ENCODE measurements around the gene CLUH.

Gene CLUH

DNA sequence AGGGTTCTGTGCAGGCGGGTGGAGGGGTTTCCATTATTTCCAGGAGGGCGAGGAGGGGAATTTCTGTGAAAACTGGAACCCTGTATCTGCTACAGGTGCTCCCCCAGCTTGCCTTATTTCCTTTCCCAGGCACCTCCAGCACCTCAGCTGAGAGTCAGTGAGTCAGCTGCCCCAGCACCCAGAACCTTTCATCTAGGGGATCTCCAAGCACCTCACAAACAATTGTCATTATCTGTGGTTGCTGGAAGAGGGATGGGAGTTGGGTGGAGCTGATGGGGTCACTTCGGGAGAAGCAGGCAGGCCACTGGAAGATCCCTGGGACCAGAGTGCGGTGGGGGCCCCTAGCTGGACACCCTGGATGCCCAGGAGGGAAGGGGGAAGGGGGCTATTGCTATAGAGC is 10.0 kb upstream of the CLUH start:
- no peak for DNase-seq (ENCODE audit: low read depth)

DNA sequence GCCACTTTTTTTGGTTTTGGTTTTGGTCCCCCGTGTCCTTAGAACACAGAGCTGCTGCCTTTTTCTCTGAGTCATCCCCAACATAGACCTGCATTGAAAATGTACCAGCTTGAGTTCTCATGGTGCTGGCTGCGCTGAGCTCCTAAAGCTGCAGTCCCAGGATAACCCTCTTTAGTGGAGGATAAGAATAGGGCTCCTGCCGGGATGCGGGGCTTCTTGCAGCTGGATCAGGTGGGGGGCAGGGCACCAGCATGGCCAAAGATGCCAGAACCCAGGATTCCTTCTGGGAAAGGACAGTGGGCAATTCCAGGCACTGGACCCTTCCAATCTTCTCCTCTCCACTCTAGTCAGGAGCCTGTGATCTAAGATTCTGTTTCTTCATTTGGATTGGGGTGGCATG is 8.3 kb upstream of the CLUH start:
- no peak for DNase-seq (ENCODE audit: low read depth)

- peak; percentile 37 for DNase-seq (ENCODE audit: low read depth)
Measured at GRCh38 chr17:2718150-2718938, 6.8 kb upstream of the CLUH start.

GRCh38 chr17:2716649-2717048 is 5.1 kb upstream of the CLUH start:
- no peak for DNase-seq (ENCODE audit: low read depth)

DNA sequence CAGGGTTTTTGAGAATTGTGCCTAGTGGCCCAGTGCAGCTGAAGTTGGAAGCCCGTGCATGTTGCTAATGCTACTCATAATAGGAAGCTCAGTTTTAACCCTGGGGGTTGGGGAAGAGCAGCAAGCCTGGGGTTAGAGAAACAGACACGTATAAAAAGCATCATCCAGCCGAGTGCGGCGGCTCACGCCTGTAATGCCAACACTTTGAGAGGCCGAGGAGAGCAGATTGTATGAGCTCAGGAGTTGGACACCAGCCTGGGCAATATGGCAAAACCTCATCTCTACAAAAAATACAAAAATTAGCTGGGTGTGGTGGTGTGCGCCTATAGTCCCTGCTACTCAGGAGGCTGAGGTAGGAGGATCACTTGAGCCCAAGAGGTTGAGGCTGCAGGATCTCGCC is 2.3 kb upstream of the CLUH start:
- no peak for DNase-seq (ENCODE audit: low read depth)

GRCh38 chr17:2712300-2713043 is 908 bp upstream of the CLUH start:
- DNase-seq (ENCODE audit: low read depth) = no peak

DNA sequence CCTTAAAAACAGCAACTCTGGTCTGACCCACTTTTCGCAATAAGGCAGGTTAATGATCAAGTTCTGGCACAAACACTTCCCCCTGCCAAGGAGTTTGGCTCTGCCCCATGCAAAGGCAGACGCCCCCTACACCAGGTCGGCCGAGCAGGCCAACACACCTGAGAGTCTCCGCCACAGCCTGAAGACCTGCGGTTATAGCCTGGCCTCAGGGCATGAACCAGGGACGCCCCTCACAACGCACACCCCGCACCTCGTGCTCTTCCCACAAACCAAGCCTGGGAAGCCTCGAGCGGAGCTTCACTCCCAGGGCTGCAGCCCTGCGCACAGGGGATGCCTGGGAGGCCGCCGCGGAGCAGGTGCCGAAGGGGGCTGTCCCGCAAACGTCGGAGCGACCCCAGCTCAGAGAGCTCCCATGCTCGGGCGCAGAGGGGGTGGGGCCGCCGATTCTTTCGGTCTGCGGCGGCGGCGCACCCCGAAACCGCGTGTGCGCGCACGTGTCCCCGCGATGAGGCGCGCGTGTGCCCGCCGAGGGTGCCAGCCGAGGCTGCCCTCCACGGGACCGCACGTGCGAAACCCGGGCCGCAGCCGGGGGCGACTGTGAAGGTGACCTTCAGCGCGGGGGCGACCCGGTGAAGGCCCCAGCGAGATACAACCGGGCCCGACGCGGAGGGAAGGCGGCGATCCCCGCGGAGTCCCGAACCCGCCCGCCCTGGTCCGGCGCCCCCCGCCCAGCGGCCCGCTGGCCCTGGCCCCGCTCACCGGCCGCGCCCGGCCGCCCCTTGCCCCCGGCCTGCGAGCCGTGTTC is 559 bp downstream of the CLUH start:
- peak; percentile 15 for DNase-seq (ENCODE audit: low read depth)

GRCh38 chr17:2710071-2710802 is 1.3 kb downstream of the CLUH start:
- peak; percentile 23 for DNase-seq (ENCODE audit: low read depth)

GRCh38 chr17:2709183-2709661 is 2.3 kb downstream of the CLUH start:
- no peak for DNase-seq (ENCODE audit: low read depth)

DNA sequence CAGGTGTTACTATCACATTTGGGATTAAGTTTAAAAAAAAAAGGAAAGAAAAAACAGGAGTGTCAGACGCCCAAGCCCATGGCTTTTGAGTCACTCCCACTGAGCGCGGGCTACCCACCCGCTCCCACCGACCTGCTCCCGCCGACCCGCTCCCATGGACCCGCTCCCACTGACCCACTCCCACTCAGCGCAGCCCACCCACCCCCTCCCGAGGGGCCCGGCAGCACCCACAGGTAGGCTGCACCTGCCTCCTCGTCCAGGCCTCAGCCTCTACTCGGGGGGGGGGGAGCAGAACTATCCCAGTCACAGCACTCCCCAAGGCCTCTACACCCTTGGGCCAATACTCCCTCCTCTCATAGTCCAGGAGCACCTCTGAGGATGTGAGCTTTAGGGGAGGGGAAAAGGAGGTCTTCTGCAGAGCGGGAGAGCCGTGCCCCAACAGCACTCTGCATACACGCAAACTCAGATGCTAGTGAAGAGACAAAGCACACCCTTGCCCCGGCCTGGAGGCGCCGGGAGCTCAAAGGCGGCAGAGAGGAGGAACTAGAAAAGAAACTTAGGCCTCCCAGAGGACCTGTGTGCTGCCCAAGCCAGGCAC is 2.9 kb downstream of the CLUH start:
- DNase-seq (ENCODE audit: low read depth) = no peak

- DNase-seq (ENCODE audit: low read depth) = peak; percentile 26
Measured at GRCh38 chr17:2707721-2708584, 3.6 kb downstream of the CLUH start.

- no peak for DNase-seq (ENCODE audit: low read depth)
Measured at GRCh38 chr17:2706911-2707510, 4.6 kb downstream of the CLUH start.

DNA sequence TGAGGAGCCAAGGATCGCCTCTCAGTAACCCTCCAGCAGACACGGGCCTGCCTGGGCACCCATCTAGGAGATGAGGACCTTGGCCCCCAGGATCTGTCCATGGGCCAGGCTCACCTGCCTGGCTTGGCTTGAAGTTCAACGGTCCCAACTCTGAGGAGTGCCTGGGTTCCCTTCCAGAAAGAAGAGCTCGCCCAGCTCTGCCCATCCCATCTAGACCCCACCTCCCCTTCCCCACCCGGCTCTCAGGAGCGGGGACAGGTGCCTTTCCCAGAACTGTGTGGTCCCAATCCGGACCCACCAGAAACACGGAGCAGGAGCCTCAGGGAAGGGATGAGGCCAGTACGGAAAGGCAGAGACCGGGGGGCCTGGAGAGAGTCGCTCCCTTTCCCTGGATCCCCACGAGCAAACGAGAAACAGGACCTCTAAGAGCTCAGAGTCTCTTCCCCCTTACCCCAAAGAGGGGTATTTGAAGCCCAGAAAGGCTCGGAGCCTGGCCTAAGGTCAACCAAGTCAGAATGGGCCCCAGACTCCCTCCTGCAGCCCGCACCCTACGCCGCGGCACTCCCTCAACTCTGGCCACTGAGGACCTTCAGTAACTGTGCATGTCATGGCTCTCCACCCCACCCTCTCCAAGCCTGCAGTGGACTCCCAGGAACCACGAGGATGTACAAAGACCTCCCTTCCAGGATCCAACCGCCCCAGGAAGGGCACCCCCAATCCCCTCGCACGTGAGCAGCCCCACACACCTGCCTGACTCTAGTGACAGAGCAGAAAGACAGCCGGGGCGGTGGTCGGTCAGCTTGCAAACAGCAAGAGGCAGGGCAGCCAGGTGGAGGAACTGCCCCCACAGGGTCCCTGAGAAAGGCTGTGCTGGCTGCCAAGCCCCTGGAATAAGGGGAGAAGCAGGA is 5.4 kb downstream of the CLUH start:
- no peak for DNase-seq (ENCODE audit: low read depth)

DNA sequence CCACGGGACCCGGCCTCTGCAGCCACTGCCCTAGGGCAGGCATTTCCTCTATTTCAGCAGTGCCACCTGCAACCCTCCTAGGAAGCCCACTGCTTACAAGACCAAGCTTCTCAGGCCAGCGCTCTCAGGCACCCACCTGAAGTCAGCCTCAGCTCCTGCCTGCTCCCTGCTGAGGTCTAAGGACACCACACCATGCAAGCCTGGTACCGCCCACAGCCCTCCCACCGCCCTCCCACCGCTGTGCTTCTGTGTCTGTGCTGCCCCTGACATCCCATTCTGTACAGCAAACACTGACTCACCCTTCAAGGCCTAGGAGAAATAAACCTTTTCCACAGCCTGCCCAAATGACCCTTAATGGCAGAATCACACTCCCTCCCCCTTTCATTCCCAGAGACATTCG is 6.3 kb downstream of the CLUH start:
- peak; percentile 61 for DNase-seq (ENCODE audit: low read depth)

GRCh38 chr17:2704890-2705248 is 6.7 kb downstream of the CLUH start:
- DNase-seq (ENCODE audit: low read depth) = no peak

DNA sequence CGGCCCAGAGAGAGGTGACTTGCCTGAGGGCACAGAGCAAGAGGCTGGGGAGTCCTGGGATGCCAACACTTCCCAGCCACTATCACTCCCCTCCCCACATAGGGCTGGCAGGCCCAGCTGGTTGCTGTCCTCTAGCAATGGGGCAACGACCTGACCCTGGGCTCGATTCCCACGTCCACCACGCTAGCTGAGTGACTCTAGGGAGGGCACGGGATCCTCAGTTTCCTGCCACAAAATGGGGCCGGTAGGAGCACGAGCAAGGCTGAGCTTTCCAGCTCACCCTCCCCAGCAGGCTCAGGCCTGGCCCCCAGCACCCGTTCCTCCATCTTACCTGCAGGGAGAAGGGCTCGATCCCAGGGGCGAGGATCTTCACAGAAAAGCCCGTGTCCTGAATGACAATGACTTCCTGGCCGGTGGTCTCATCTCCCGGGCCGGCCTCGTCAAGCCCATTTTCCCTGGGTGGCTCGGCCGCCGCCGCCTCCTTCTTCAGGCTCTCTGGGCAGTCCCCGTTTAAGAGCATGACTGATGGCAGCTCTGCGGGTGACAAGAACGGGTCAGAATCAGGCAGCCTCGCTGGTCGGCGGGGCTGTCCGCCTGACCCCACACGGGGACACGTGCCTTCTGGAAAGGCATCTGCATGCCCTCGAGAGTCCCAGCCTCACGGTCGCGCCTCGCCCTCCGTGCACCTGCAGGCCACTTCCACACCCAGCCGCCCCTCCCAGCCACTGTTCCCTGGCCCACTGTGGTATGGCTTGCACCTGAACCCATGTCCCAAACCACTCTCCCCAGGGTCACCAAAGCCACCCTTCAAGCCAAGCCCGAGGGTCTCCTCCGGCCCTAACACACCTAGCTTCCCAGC is 7.3 kb downstream of the CLUH start:
- no peak for DNase-seq (ENCODE audit: low read depth)

DNA sequence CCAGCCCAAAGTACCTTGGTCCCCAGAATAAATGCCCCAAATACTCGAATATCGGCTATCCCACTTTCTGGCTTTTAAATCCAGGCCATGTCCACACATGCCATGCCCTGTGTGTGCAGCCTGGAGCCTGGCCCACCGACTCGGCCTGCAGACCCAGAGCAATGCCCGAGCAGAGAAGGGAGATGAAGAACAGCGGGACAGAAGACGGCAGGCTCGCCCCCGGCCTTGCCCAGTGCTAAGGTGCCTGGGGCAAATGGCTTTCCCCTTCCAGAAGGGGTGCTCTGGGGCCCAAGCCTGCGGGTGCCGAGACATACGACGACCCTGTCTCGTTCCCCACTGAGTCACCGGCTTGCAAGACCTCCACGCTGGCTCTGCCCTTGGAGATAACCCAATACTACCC is 8.0 kb downstream of the CLUH start:
- no peak for DNase-seq (ENCODE audit: low read depth)

DNA sequence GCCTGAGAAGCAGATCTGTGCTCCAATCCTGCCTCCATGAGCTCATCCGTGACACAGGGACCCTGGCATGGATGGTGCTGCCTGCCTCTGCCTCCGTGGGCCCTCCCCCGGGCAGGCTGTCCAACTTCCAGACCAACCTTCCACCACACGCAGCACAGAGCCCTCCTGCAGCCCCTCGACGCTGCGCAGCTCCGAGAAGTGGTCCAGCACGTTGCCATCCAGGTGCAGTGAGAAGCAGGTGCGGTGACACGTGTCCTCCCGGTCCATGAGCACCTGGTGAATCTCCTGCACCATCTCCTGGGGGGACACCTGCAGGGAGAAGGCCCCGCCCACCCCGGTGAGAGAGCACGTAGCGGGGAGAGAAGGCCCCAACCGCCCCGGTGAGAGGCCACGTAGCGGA is 8.4 kb downstream of the CLUH start:
- DNase-seq (ENCODE audit: low read depth) = no peak

All from EH (cell line).